Measurements from ENCODE around the gene BLACAT1. TPM values are rescaled to one million over a fixed set of nuclear protein-coding genes. Genes with fewer than 3 reads are reported as not detected.
A peak's percentile ranks its signal among the peaks of the same experiment; 100 is the strongest.

Gene BLACAT1
- total RNA-seq, 1 experiment from 2014 or later: 0.34 TPM

Small RNA genes lying within 50 kb of the gene (microRNA-seq; reads per million reads assigned to microRNA genes)
- 40.5 reads per million, percentile 64 among the genes with 10 or more reads in this experiment for gene MIR135B

Other genes starting within 250 kb of the BLACAT1 start
- 6.2 and 6.3 TPM in 2 replicates for gene DSTYK, start 244.3 kb downstream of the BLACAT1 start, total RNA-seq (2022)
- 0.60 and 0.91 TPM in 2 replicates for gene TMCC2, start 228.1 kb downstream of the BLACAT1 start, total RNA-seq (2022)
- gene NUAK2, start 134.3 kb downstream of the BLACAT1 start, total RNA-seq (2022): 25.7 and 27.0 TPM in 2 replicates
- gene KLHDC8A, start 99.1 kb downstream of the BLACAT1 start, total RNA-seq (2022): not detected in 2 replicates
- not detected in 2 replicates for gene LEMD1, start 34.0 kb downstream of the BLACAT1 start, total RNA-seq (2022)
- gene CDK18, start 48.6 kb upstream of the BLACAT1 start, total RNA-seq (2022): 17.0 and 18.5 TPM in 2 replicates
- 14.4 and 16.9 TPM in 2 replicates for gene ELK4, start 176.0 kb upstream of the BLACAT1 start, total RNA-seq (2022)
- 5.5 TPM in 2 replicates for gene SLC45A3, start 224.5 kb upstream of the BLACAT1 start, total RNA-seq (2022)

All from Caco-2 (cell line).